ENCODE data around the gene CHID1. TPM values are rescaled to one million over a fixed set of nuclear protein-coding genes. Genes with fewer than 3 reads are reported as not detected.

The CHID1 gene
- total RNA-seq, 1 donor: 42.3 TPM

GRCh38 chr11:897253-898142, 13.1 kb downstream of the CHID1 start:
- no peak overlapping the region for H3K4me3 ChIP-seq (ENCODE audit: low read depth, low read length)
- TF ChIP-seq, protein P1, sequence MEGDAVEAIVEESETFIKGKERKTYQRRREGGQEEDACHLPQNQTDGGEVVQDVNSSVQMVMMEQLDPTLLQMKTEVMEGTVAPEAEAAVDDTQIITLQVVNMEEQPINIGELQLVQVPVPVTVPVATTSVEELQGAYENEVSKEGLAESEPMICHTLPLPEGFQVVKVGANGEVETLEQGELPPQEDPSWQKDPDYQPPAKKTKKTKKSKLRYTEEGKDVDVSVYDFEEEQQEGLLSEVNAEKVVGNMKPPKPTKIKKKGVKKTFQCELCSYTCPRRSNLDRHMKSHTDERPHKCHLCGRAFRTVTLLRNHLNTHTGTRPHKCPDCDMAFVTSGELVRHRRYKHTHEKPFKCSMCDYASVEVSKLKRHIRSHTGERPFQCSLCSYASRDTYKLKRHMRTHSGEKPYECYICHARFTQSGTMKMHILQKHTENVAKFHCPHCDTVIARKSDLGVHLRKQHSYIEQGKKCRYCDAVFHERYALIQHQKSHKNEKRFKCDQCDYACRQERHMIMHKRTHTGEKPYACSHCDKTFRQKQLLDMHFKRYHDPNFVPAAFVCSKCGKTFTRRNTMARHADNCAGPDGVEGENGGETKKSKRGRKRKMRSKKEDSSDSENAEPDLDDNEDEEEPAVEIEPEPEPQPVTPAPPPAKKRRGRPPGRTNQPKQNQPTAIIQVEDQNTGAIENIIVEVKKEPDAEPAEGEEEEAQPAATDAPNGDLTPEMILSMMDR (IDR thresholded peaks at IDR 0.05; ENCODE audit: insufficient read depth, low read depth, low read length): no peak
- no peak for DNase-seq (ENCODE audit: low read depth)

- no peak for DNase-seq (ENCODE audit: low read depth)
- no peak overlapping the region for H3K4me3 ChIP-seq (ENCODE audit: low read depth, low read length)
- TF ChIP-seq, protein P1 (IDR thresholded peaks at IDR 0.05; ENCODE audit: insufficient read depth, low read depth, low read length): no peak
These were observed 15.1 kb downstream of the CHID1 start for GRCh38 chr11:895331-896110.

GRCh38 chr11:894575-895201, 15.9 kb downstream of the CHID1 start:
- no peak for DNase-seq (ENCODE audit: low read depth)
- H3K4me3 ChIP-seq (ENCODE audit: low read depth, low read length): no peak overlapping the region
- TF ChIP-seq, protein P1 (IDR thresholded peaks at IDR 0.05; ENCODE audit: insufficient read depth, low read depth, low read length): no peak

GRCh38 chr11:893008-893654, 17.5 kb downstream of the CHID1 start:
- TF ChIP-seq, protein P1 (IDR thresholded peaks at IDR 0.05; ENCODE audit: insufficient read depth, low read depth, low read length): no peak

DNA sequence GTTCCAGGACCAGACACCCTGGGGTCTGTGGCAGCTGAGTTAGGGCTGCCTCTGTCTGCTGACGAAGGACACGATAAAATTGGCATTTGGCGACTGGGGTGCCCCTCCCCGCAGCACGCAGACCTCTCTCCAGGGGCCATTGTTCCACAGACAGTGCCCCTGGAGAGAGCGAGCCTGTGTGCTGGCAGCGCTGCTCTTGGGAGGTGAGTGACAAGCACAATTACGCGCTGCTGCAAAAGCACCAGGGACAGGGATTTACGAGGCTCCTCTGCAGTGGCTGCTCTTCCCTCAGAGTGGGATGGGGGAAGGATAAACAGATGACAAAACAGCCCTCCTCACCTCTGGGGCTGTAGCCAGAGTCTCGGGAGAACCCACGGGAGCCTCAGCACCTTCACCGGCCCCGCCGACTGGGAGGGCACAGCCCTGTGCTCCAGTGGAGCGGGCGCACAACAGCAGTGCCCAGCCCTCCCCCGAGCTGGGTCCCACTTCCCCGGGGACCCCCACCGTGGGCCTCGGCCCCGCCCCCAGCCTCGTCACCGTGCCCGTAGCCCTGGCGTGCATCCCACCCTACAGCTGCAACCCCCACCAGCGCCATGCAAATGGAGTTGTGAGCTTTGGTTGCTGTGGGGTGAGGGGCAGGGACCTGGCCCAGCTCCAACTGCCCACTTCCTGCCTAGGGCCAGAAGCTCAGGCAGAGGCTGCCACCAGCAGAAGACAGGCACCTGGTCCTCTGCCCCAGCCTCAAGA, 19.6 kb downstream of the CHID1 start:
- H3K4me3 ChIP-seq (ENCODE audit: low read depth, low read length): no peak overlapping the region
- no peak for DNase-seq (ENCODE audit: low read depth)
- TF ChIP-seq, protein P1 (IDR thresholded peaks at IDR 0.05; ENCODE audit: insufficient read depth, low read depth, low read length): no peak

More at GRCh38 chr11:893008-893654, 17.5 kb downstream of the CHID1 start:
- H3K4me3 ChIP-seq (ENCODE audit: low read depth, low read length): no peak overlapping the region
- no peak for DNase-seq (ENCODE audit: low read depth)

All from fibroblast of villous mesenchyme (primary cell).